OCI-LY7 (cell line): ENCODE data around the gene KBTBD13.

Experiments used
- CTCF ChIP-seq: fragments of 200-600 bp; sonication (generic); conservative IDR thresholded peaks from 2 replicates; pipeline ENCODE4 v1.5.1; 2014; ENCODE audit warnings: mild to moderate bottlenecking, antibody characterized with exemption, low read length, moderate library complexity, mixed read lengths
- EZH2phosphoT487 ChIP-seq: fragments of 200-600 bp; sonication (generic); IDR thresholded peaks from 2 replicates; pipeline ENCODE4 v1.6.1; 2018; ENCODE audit warnings: low read depth, borderline replicate concordance, mild to moderate bottlenecking, mixed run types, antibody characterized with exemption, low read length, moderate library complexity, mixed read lengths

- TF ChIP-seq CTCF (no peak), EZH2phosphoT487 (no peak)
Measured at GRCh38 chr15:65056106-65056505, 20.4 kb upstream of the KBTBD13 start.
